Measurements from ENCODE around the gene EMILIN2.

DNA sequence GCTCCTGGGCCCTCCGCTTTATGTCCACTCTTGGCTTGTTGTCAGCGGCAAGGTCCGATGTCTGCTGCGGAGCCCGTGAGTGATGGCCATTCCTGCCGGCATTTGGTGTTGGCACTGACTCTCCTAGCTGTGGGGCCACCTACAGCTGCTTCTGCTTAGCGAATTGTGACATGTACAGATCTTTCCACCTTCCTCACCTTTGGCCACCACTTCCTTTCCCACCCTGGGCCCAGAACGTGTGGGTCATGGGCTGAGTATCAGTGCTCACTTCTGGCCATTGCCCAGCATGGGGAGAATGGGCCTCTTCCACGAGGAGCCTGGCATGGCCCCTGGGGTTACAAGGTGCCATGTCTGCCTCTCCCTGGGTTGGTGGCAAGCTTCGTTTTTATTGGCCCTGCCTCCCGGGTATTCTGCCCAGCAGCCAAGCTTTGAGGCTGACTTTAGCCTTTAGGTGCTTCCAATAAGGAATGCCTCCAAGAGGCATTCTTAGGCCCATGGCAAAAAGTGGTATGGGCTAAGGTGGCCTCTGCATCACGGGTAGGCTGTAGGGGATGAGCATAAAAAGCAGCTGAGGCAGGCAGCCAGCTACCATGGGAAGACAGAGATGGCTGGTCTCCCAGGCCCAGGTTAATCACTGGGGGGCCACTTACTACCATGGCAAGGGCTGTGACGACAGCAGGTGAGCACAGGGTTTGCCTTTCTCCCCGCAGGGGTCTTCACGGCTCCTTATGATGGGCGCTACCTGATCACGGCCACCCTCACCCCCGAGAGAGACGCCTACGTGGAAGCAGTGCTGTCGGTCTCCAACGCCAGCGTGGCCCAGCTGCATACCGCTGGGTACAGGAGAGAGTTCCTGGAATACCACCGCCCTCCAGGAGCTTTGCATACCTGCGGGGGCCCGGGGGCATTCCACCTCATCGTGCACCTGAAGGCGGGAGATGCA, 65.8 kb downstream of the EMILIN2 start:
- TF ChIP-seq, protein P1, sequence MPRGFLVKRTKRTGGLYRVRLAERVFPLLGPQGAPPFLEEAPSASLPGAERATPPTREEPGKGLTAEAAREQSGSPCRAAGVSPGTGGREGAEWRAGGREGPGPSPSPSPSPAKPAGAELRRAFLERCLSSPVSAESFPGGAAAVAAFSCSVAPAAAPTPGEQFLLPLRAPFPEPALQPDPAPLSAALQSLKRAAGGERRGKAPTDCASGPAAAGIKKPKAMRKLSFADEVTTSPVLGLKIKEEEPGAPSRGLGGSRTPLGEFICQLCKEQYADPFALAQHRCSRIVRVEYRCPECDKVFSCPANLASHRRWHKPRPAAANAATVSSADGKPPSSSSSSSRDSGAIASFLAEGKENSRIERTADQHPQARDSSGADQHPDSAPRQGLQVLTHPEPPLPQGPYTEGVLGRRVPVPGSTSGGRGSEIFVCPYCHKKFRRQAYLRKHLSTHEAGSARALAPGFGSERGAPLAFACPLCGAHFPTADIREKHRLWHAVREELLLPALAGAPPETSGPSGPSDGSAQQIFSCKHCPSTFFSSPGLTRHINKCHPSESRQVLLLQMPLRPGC (tag by site-specific recombination; IDR thresholded peaks at IDR 0.05), result no peak
- TF ChIP-seq, protein P2, sequence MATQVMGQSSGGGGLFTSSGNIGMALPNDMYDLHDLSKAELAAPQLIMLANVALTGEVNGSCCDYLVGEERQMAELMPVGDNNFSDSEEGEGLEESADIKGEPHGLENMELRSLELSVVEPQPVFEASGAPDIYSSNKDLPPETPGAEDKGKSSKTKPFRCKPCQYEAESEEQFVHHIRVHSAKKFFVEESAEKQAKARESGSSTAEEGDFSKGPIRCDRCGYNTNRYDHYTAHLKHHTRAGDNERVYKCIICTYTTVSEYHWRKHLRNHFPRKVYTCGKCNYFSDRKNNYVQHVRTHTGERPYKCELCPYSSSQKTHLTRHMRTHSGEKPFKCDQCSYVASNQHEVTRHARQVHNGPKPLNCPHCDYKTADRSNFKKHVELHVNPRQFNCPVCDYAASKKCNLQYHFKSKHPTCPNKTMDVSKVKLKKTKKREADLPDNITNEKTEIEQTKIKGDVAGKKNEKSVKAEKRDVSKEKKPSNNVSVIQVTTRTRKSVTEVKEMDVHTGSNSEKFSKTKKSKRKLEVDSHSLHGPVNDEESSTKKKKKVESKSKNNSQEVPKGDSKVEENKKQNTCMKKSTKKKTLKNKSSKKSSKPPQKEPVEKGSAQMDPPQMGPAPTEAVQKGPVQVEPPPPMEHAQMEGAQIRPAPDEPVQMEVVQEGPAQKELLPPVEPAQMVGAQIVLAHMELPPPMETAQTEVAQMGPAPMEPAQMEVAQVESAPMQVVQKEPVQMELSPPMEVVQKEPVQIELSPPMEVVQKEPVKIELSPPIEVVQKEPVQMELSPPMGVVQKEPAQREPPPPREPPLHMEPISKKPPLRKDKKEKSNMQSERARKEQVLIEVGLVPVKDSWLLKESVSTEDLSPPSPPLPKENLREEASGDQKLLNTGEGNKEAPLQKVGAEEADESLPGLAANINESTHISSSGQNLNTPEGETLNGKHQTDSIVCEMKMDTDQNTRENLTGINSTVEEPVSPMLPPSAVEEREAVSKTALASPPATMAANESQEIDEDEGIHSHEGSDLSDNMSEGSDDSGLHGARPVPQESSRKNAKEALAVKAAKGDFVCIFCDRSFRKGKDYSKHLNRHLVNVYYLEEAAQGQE (tag by site-specific recombination; IDR thresholded peaks at IDR 0.05), result no peak
- TF ChIP-seq, protein P3, sequence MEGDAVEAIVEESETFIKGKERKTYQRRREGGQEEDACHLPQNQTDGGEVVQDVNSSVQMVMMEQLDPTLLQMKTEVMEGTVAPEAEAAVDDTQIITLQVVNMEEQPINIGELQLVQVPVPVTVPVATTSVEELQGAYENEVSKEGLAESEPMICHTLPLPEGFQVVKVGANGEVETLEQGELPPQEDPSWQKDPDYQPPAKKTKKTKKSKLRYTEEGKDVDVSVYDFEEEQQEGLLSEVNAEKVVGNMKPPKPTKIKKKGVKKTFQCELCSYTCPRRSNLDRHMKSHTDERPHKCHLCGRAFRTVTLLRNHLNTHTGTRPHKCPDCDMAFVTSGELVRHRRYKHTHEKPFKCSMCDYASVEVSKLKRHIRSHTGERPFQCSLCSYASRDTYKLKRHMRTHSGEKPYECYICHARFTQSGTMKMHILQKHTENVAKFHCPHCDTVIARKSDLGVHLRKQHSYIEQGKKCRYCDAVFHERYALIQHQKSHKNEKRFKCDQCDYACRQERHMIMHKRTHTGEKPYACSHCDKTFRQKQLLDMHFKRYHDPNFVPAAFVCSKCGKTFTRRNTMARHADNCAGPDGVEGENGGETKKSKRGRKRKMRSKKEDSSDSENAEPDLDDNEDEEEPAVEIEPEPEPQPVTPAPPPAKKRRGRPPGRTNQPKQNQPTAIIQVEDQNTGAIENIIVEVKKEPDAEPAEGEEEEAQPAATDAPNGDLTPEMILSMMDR (tag by site-specific recombination; IDR thresholded peaks at IDR 0.05), result no peak
- TF ChIP-seq ZSCAN23 (tag by site-specific recombination; IDR thresholded peaks at IDR 0.05) (no peak), BCL11A (tag by site-specific recombination; IDR thresholded peaks at IDR 0.05; ENCODE audit: low read depth) (no peak), ZNF423 (tag by site-specific recombination; IDR thresholded peaks at IDR 0.05) (no peak), ZNF274 (IDR thresholded peaks at IDR 0.05; ENCODE audit: low read length) (no peak), ZNF274 (tag by site-specific recombination; IDR thresholded peaks at IDR 0.05; ENCODE audit: borderline replicate concordance) (no peak), ZNF121 (tag by site-specific recombination; IDR thresholded peaks at IDR 0.05) (no peak), TCF7L2 (IDR thresholded peaks at IDR 0.05; ENCODE audit: borderline replicate concordance, low read depth, low read length) (no peak)

All from HEK293 (cell line).